Dedifferentiated amniotic fluid mesenchymal stem cell (primary cell): ENCODE measurements around the gene OR3A2.
"Not testable (repeated sequence)": the region's sequence is repeated elsewhere in the genome, so short reads cannot be mapped to it uniquely, and the experiment has no call there.

Source experiments
- DNase-seq: peaks from one replicate; pipeline ENCODE4 v3.0.0-alpha.2; 2016; ENCODE audit errors: extremely low spot score

Gene OR3A2

DNA sequence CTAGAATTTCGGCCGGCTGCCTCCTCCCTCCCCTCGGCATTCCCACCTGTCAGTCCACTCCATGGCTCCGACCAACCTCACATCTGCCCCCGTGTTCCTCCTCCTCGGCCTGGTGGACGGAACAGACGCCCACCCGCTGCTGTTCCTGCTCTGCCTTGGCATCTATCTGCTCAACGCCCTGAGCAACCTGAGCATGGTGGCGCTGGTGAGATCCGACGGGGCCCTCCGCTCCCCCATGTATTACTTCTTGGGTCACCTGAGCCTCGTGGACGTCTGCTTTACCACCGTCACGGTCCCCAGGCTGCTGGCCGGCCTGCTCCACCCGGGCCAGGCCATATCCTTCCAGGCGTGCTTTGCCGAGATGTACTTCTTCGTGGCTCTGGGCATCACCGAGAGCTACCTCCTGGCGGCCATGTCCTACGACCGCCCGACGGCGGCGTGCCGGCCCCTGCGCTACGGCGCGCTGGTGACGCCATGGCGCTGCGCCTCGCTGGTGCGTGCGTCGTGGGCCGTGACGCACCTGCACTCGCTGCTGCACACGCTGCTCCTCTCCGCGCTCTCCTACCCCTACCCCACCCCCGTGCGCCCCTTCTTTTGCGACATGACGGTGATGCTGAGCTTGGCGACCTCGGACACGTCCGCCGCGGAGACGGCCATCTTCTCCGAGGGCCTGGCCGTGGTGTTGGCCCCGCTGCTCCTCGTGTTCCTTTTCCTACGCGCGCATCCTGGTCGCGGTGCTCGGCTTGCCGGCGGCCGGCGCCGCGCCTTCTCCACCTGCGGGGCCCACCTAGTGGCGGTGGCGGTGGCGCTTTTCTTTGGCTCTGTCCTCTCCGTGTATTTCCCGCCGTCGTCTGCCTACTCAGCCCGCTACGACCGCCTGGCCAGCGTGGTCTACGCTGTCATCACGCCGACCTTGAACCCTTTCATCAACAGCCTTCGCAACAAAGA is at the start of gene OR3A2:
TSS of gene OR3A2 (minus strand) at position 440 of the 948 bp plus-strand sequence.
- DNase-seq = no peak

GRCh38 chr17:3433741-3434140 is 47.6 kb upstream of the OR3A2 start, which contains the start of gene OR1E2:
OR1E2 (minus strand) TSS chr17:3433841; CDS start chr17:3433841, 0 bp downstream.
- no peak for DNase-seq

DNA sequence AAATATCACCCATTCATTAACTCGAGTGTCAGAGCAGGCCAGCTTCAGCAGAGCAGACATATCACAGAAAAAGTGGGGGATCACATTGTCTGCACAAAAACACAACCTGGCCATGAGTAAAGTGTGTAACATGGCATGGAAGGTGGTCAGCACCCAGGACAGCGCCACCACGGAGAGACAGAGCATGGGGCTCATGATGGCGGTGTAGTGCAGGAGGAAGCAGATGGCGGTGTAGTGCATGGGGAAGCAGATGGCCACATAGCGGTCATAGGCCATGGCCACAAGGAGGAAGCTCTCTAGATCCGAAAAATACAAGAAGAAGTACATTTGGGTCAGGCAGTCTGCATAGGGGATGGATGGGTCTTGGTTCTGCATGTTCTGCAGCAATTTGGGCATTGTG is 47.1 kb upstream of the OR3A2 start:
- not testable (repeated sequence) for DNase-seq

DNA sequence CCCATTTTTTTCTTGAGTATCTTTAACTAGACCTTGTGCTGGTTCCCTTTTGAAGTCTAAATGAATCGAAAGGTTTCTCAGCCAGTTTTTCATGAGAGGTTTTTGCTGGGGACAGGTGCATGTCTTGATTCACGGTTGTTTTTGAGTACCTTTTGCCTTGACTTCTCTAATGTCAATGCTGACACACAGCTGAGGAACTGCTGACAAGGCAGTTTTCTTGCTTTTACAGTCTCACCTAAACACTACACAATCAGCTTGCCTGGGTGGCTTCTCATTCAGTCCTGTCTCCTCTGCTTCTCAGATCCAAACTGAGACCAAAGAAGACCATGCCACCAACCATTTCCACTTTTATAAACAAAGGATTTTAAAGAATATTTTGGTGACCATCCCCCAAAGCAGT is 32.1 kb upstream of the OR3A2 start:
- DNase-seq = no peak

DNA sequence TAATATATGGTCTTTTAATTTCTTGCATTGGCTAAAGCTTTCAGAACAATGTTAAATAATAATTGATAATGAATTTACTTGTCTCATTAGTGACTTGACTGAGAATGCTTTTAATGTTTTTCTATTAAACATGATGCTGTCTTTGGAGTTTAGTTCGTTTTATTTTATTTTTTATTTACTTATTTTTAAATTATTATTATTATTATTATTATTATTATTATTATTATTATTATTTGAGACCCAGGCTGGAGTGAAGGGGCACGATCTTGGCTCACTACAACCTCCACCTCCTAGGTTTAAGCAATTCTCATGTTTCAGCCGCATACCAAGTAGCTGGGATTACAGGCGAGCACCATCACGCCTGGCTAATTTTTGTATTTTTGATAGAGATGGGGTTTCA is 29.5 kb upstream of the OR3A2 start:
- no peak for DNase-seq

DNA sequence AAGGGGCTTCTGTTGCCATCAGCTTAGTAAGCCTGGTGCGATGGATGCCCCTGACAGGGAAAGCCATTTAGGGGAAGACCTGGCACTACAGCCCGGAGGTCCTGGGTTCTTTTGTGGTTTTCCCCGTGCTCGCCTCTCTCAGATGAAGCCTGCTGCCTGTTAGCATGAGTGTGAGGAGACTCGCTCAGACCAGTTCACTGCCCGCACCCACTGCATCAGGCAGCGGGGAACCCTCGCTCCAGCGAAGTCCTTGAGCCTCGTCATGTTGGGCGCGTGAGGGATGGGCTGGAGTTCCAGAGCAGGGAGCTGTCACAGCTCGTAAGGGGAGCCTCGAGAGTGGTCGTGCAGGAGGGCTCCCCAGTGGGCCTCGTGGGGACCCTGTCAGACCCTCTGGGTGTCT is 26.1 kb upstream of the OR3A2 start:
- DNase-seq = not testable (repeated sequence)

- DNase-seq = no peak
Measured at GRCh38 chr17:3411070-3411469, 25.0 kb upstream of the OR3A2 start, which contains the start of gene OR3A3. OR3A3 (plus strand) TSS chr17:3411370.

DNA sequence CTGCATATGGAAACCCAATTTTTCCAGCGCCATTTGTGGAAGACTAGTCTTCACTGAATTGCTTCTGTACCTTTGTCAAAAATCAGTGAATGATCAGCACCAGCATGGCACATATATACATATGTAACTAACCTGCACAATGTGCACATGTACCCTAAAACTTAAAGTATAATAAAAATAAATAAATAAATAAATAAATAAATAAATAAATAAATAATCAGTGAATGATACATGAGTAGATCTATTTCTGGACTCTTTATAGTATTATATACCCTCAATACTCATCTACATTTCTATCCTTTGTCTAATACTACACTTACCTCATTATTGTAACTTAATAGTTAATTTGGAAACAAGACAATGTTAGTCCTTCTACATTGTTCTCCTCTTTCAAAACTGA is 17.7 kb upstream of the OR3A2 start:
- not testable (repeated sequence) for DNase-seq

DNA sequence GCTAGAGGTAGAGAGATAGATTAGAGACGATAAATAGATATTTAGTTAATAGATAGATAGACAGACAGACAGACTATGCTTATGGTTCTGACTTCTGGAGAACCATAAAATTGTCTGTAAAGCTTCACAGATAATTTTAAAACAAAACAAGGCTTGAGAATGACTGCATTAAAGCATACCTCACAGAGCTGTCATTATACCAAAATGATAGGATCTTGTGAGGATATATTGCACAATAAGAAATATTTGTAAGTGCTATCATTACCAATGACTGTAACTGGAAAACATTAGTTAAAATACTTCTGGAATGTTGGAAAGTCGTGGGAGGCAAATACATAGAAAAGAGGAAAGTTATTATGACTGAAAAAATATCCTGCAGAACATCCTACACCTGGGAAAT is 15.7 kb upstream of the OR3A2 start:
- no peak for DNase-seq

DNA sequence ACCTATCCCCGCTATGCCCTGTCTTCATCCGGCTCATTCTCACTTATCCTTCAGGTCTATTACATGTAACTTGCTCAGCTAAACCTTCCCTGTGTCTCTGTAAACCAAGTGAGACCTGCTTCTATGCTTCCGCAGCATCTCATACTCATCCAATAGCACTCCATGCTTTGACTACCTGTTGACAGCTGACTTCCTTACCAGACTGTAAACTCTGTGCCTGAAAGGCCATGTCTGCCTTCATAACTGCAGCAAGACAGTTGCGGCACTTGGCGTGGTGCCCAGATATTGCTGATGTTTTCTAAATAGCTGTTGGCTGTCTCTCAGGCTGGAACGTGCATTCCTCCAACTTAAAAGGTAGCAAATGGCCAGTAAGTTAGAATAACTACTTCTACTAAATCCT is 13.9 kb upstream of the OR3A2 start:
- no peak for DNase-seq

DNA sequence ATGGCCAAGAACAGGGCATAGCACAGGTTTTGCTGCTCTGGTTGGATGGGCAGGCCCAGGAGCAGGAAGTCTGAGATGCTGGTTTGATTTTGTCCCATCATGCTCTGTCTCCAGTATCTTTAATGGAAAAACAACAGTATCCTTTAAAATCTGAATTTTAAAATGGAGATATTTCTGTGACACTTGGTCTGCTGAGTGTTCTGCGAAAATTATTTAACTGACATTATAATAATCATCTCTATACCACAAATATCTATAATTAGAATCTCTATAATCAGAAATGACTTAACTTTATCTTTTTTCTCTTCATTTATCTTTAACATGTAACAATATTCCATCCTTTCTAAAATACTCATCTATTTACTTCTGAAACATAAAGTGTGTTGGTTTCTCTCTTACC is 12.2 kb upstream of the OR3A2 start, which contains the start of gene OR1E1:
TSS of gene OR1E1 (minus strand) at position 101 of the 400 bp plus-strand sequence. CDS start at position 101, 0 bp downstream.
- DNase-seq = no peak

DNA sequence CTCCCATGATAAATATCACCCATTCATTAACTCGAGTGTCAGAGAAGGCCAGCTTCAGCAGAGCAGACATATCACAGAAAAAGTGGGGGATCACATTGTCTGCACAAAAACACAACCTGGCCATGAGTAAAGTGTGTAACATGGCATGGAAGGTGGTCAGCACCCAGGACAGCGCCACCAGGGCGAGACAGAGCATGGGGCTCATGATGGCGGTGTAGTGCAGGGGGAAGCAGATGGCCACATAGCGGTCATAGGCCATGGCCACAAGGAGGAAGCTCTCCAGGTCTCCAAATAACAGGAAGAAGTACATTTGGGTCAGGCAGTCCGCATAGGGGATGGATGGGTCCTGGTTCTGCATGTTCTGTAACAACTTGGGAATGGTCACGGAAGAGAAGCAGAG is 11.7 kb upstream of the OR3A2 start:
- not testable (repeated sequence) for DNase-seq

GRCh38 chr17:3389791-3390190 is 3.7 kb upstream of the OR3A2 start:
- no peak for DNase-seq

- DNase-seq = no peak
Measured at GRCh38 chr17:3381957-3382356, 4.2 kb downstream of the OR3A2 start.

GRCh38 chr17:3378321-3378720 is 7.8 kb downstream of the OR3A2 start:
- no peak for DNase-seq

DNA sequence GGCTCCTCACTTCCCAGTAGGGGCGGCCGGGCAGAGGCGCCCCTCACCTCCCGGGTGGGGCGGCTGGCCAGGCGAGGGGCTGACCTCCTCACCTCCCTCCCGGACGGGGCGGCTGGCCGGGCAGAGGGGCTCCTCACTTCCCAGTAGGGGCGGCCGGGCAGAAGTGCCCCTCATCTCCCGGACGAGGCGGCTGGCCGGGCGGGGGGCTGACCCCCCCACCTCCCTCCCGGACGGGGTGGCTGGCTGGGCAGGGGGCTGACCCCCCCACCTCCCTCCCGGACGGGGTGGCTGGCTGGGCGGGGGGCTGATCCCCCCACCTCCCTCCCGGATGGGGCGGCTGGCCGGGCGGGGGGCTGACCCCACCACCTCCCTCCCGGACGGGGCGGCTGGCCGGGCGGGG is 14.9 kb downstream of the OR3A2 start:
- DNase-seq = not testable (repeated sequence)

DNA sequence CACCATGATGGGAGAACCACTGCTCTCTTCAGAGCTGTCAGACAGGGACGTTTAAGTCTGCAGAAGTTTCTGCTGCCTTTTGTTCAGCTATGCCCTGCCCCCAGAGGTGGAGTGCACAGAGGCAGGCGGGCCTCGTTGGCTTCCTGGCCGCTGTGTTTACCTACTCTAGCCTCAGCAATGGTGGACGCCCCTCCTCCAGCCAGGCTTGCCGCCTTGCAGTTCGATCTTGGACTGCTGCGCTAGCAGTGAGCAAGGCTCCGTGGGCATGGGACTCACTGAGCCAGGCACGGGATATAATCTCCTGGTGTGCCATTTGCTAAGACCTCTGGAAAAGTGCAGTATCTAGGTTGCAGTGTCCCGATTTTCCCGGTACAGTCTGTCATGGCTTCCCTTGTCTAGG is 43.3 kb downstream of the OR3A2 start:
- not testable (repeated sequence) for DNase-seq

GRCh38 chr17:3335876-3336275 is 50.2 kb downstream of the OR3A2 start:
- DNase-seq = no peak

DNA sequence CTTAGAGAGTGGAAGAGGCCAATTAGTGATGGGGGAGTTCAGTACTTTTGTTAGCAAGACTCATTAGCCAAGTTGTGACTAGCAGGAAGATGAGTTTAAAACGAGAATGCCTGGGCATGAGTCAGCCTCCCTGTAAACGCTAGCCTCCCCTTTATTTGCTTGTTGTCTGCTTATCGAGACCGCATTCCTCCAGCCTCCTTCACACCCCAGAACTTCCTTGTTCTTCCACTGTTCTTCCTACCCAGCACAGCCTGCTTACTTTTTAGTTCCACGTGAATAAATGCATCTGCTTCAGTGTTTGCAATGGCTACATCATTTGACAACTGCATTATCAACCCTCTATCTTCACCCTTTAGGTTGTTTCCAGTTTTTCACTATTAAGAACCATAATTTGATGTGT is 67.8 kb downstream of the OR3A2 start:
- DNase-seq = no peak

- DNase-seq = no peak
Measured at GRCh38 chr17:3316836-3317235, 69.3 kb downstream of the OR3A2 start.

DNA sequence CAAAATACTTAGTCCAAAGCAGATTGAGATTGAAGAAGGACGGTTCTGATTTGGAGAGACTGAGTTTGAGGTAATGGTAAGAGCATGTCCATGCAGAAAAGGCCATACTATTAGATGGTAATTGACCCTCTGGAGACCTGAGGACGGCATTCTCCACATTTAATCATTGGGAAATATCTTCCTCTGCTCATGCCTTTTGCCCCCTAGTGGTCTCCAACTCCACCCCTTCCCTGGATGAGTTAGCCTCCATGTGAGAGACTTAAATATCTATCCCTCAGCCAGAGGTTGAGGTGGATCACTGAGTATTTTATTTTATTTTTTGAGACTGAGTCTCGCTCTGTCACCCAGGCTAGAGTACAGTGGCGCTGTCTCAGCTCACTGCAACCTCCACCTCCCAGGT is 77.5 kb downstream of the OR3A2 start:
- DNase-seq = no peak

GRCh38 chr17:3298260-3298659 is 87.8 kb downstream of the OR3A2 start, which contains the start of gene OR3A1:
OR3A1 (minus strand) TSS chr17:3298360; CDS start chr17:3292582, 5,778 bp downstream.
- no peak for DNase-seq

- no peak for DNase-seq
Measured at GRCh38 chr17:3295632-3296031, 90.5 kb downstream of the OR3A2 start.
